Pancreas (tissue), 10 donors: ENCODE results near the gene EMD. TPM values are rescaled to one million over a fixed set of nuclear protein-coding genes. Genes with fewer than 3 reads are reported as not detected.

Experiments used
- ATAC-seq, 4 donors: fragments of 200-7000 bp; cut with Tn5 transposase; one replicate each; pipeline versions ENCODE4 v1.8.0 to v1.9.1; 2020; ENCODE audit warnings: mild to moderate bottlenecking in 4 of 4, moderate library complexity in 4 of 4
- DNase-seq, 6 donors: peaks; one replicate each; pipeline ENCODE4 v3.0.0-alpha.2; 2020
- FAIRE-seq: peaks from 2 replicates; lab custom pipeline; 2012; peaks lifted over from hg19 to GRCh38; lab: Jason Lieb, UNC
- H3K27ac ChIP-seq, 4 donors: fragments of 200-600 bp; sonication (generic); 1 replicate in 3 of 4; 2 replicates in 1 of 4; pipeline versions ENCODE4 v1.5.0 to v1.8.0; 2020
- H3K27me3 ChIP-seq, 4 donors: fragments of 200-600 bp; one replicate each; pipeline ENCODE4 v1.8.0; 2021
- H3K36me3 ChIP-seq, 3 donors: fragments of 200-600 bp; sonication (generic) in 1 of 3; one replicate each; pipeline versions ENCODE4 v1.5.0 to v1.8.0; 2020 to 2021
- H3K4me1 ChIP-seq, 3 donors: fragments of 200-600 bp; one replicate each; pipeline ENCODE4 v1.8.0; 2021
- H3K4me3 ChIP-seq, 4 donors: fragments of 200-600 bp; sonication (generic) in 2 of 4; one replicate each; pipeline versions ENCODE4 v1.5.0 to v1.8.0; 2020 to 2021
- H3K9me3 ChIP-seq, 4 donors: fragments of 200-600 bp; one replicate each; pipeline ENCODE4 v1.8.0; 2021
- WGBS, 2 donors: extraction: QIAGEN DNeasy Blood & Tissue Kit; methylation state at CpG; one replicate each; pipeline ENCODE4 v1.1.7; 2013; 5-methylcytosine and 5-hydroxymethylcytosine counted together
- intact Hi-C, 3 donors: fragments of 100-400 bp; cut with DNase I; formaldehyde crosslinking; loops; one replicate each; pipeline versions ENCODE4 v1.11.1 to v1.14.2; 2022
- polyA plus RNA-seq, 2 donors: library from polyadenylated mRNA; stranded (reverse); fragments of 200-250 nt; gene quantifications; one replicate each; pipeline ENCODE4 v1.2.3, GENCODE V29; 2013
- total RNA-seq, 6 donors: library from RNA; stranded (reverse); fragmentation: NEBNext Ultra II Directional in 4 of 6; extraction: Animal tissue kit (Norgen Biotek cat#: 25700) in 4 of 6; gene quantifications; one replicate each; pipeline versions ENCODE4 v1.2.1 to v1.2.4, GENCODE V29; 2021 to 2023
- TF ChIP-seq, protein P1 (sequence below), 4 donors: fragments of 200-600 bp; sonication (generic) in 3 of 4; IDR thresholded peaks; one replicate each; pipeline versions ENCODE4 v1.5.0 to v1.8.0; 2021; ENCODE audit warnings: antibody characterized with exemption in 4 of 4
- donor health status: healthy with polysubstance abuse.
- donor health status: DM: no; HTN: no; CAD: no; lungs with moderate emphysema.
- donor health status: DM: no; HTN: no; CAD: no.
- donor health status: control.
- donor health status: control.
- donor health status: Bipolar disorder and iron deficiency.
- donor health status: DM: yes; HTN: yes; CAD: no.
- donor health status: DM: no; HTN: no; CAD: no.
- donor health status: DM: no; HTN: no; CAD: no.
- donor health status: DM: yes; HTN: yes; CAD: no.

EMD gene
- total and polyA plus RNA-seq, 8 donors, result 23.1 to 86.7 (median 41.4) TPM

DNA sequence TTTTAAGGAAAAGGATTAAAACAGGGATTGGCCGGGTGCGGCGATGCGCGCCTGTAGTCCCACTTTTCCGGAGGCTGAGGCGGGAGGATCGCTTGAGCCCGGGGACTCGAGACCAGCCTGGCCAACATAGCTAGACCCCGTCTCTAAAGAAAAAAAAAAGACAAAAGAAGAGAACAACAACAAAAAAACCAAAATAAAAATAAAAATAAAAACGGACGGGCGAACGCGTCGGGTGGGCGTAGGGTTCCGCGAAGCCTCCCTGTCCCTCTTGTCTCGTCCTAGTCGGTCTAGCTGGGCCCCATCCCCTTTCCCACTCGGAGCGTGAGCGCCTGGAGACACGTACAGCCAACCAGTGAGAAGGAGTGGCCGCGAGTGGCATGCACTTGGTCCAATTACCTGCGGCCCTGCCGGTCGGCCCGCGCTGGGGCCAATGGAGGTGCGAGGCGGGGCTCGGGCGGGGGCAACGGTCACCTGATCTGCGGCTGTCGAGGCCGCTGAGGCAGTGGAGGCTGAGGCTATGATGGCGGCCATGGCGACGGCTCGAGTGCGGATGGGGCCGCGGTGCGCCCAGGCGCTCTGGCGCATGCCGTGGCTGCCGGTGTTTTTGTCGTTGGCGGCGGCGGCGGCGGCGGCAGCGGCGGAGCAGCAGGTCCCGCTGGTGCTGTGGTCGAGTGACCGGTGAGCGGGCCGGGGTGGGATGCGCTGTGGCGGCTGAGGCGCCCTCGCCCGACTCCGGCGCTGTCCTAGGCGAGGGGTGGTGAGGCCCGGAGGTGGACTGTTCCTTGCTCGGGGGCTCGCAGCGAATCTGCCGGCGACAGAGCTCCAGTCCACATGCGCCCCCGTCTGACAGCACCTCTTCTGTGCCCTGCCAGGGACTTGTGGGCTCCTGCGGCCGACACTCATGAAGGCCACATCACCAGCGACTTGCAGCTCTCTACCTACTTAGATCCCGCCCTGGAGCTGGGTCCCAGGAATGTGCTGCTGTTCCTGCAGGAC lies 49.4 kb downstream of the EMD start, which contains the start of gene ATP6AP1:
Gene ATP6AP1 (plus strand): TSS at position 502 of the 996 bp plus-strand sequence. CDS start 16 bp downstream, at position 518.
- peak within 1 kb of the TSS in 3 of 4 donors; percentile 52 to 67 (median 57) for H3K27ac ChIP-seq
- H3K27me3 ChIP-seq, result no peaks in the 10 kb centered on the region
- DNase-seq, result peak; percentile 90 to 96 (median 92)
- no peaks in the 10 kb centered on the region for H3K36me3 ChIP-seq
- peak; percentile 98 to 99 (median 98) for ATAC-seq
- intact Hi-C loops, result no loop called here
- H3K4me3 ChIP-seq, result peak within 1 kb of the TSS; percentile 48 to 68 (median 54)
- TF ChIP-seq, protein P1, sequence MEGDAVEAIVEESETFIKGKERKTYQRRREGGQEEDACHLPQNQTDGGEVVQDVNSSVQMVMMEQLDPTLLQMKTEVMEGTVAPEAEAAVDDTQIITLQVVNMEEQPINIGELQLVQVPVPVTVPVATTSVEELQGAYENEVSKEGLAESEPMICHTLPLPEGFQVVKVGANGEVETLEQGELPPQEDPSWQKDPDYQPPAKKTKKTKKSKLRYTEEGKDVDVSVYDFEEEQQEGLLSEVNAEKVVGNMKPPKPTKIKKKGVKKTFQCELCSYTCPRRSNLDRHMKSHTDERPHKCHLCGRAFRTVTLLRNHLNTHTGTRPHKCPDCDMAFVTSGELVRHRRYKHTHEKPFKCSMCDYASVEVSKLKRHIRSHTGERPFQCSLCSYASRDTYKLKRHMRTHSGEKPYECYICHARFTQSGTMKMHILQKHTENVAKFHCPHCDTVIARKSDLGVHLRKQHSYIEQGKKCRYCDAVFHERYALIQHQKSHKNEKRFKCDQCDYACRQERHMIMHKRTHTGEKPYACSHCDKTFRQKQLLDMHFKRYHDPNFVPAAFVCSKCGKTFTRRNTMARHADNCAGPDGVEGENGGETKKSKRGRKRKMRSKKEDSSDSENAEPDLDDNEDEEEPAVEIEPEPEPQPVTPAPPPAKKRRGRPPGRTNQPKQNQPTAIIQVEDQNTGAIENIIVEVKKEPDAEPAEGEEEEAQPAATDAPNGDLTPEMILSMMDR (IDR thresholded peaks at IDR 0.05), result no peak
- peak; percentile 75 for FAIRE-seq
- 5 to 36% methylated on average over 86 of the region's 87 CpGs for WGBS, 2 donors
- no peaks in the 10 kb centered on the region for H3K9me3 ChIP-seq
- H3K4me1 ChIP-seq, result no peaks in the 10 kb centered on the region

DNA sequence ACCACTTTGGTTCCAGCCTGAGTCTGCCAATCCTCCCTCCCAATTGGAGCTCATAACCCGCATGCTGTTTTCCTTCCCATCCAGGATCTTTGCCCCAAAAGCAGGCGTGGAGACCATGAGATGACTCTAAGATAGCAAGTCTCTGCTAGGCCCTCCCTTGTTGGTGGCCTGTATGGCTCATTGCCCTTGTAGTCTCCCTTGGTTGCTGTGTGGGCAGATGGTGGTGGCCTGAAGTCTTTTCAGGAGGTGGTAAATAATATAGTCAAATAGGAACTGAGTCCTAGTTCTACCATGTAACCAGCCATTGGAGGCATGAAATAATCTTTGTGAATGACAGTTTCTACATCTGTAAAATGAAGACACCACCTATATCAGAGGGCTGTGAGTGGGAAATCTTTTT lies 50.6 kb downstream of the EMD start:
- 67 to 74% methylated on average over 2 of the region's 2 CpGs for WGBS, 2 donors
- H3K4me3 ChIP-seq, result peak overlapping the region in 2 of 4 donors; percentile 58 to 68
- H3K4me1 ChIP-seq, result no peaks in the 10 kb centered on the region
- DNase-seq, result no peak
- H3K27ac ChIP-seq, result peak overlapping the region in 1 of 4 donors; percentile 8
- H3K9me3 ChIP-seq, result no peaks in the 10 kb centered on the region
- FAIRE-seq, result no peak
- intact Hi-C loops, result no loop called here
- no peaks in the 10 kb centered on the region for H3K36me3 ChIP-seq
- TF ChIP-seq, protein P1 (IDR thresholded peaks at IDR 0.05), result no peak
- ATAC-seq, result no peak
- no peaks in the 10 kb centered on the region for H3K27me3 ChIP-seq

DNA sequence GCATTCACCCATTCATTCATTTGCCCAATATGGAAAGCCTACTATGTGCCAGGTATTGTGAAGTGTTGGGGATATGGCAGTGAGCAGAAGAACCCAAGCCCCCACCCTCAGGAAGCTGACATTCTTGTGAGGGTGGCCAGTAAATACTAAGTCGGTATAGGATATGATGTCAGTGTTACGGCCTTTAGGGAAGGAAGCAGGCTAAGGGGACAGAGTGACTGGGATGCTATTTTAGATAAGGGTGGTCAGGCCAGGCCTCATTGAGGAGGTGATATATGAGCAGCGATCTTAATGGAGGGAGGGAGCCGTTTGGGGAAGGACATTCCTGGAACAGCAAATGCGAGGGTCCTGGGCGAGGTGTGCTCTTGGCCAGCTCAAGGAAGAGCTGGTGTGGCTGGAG lies 51.4 kb downstream of the EMD start:
- H3K27ac ChIP-seq, result no peak overlapping the region
- H3K4me3 ChIP-seq, result no peak overlapping the region
- no peak for FAIRE-seq
- no peaks in the 10 kb centered on the region for H3K36me3 ChIP-seq
- intact Hi-C loops, result no loop called here
- H3K9me3 ChIP-seq, result no peaks in the 10 kb centered on the region
- 68 to 77% methylated on average over 6 of the region's 6 CpGs for WGBS, 2 donors
- no peak for ATAC-seq
- TF ChIP-seq, protein P1 (IDR thresholded peaks at IDR 0.05), result no peak
- H3K27me3 ChIP-seq, result no peaks in the 10 kb centered on the region
- H3K4me1 ChIP-seq, result no peaks in the 10 kb centered on the region
- DNase-seq, result no peak

- no peak overlapping the region for H3K27ac ChIP-seq
- TF ChIP-seq, protein P1 (IDR thresholded peaks at IDR 0.05), result no peak
- ATAC-seq (no peak), DNase-seq (peak in 1 of 6 donors; percentile 13), FAIRE-seq (no peak)
- no peaks in the 10 kb centered on the region for H3K36me3 ChIP-seq
- H3K4me1 ChIP-seq, result no peaks in the 10 kb centered on the region
- no peaks in the 10 kb centered on the region for H3K9me3 ChIP-seq
- no peak overlapping the region for H3K4me3 ChIP-seq
- H3K27me3 ChIP-seq, result no peaks in the 10 kb centered on the region
- intact Hi-C loops, result no loop called here
- WGBS, 2 donors, result 65 to 67% methylated on average over 7 of the region's 7 CpGs
Measured at GRCh38 chrX:154430916-154431315, 51.8 kb downstream of the EMD start.

Other genes starting within 250 kb of the EMD start
- gene OPN1LW, start 235.1 kb upstream of the EMD start, total RNA-seq, result not detected
- gene OPN1LW, start 235.1 kb upstream of the EMD start, polyA plus RNA-seq, result not detected
- not detected for gene OPN1MW, start 196.7 kb upstream of the EMD start, total RNA-seq
- not detected for gene OPN1MW, start 196.7 kb upstream of the EMD start, polyA plus RNA-seq
- gene OPN1MW2, start 159.5 kb upstream of the EMD start, total RNA-seq, result not detected
- gene OPN1MW2, start 159.5 kb upstream of the EMD start, polyA plus RNA-seq, result not detected
- not detected for gene OPN1MW3, start 121.7 kb upstream of the EMD start, total RNA-seq
- not detected for gene OPN1MW3, start 121.7 kb upstream of the EMD start, polyA plus RNA-seq
- gene TEX28, start 84.2 kb upstream of the EMD start, total RNA-seq, result not detected
- gene TEX28, start 84.2 kb upstream of the EMD start, polyA plus RNA-seq, result not detected
- not detected for gene TKTL1, start 83.5 kb upstream of the EMD start, total RNA-seq
- not detected for gene TKTL1, start 83.5 kb upstream of the EMD start, polyA plus RNA-seq
- gene FLNA, start 4.7 kb upstream of the EMD start, total RNA-seq, result 100 to 1,000 TPM in 4 of 6 donors, 10 to 100 TPM in 2; 67.0 to 298 (median 142) TPM
- gene FLNA, start 4.7 kb upstream of the EMD start, polyA plus RNA-seq, result 100 to 1,000 TPM; 222 to 259 TPM
- gene RPL10, start 19.1 kb downstream of the EMD start, total RNA-seq, result 1,000 to 10,000 TPM; 2,194 to 4,058 (median 3,145) TPM
- 1,000 to 10,000 TPM; 2,751 to 3,412 TPM for gene RPL10, start 19.1 kb downstream of the EMD start, polyA plus RNA-seq
- gene DNASE1L1, start 30.0 kb downstream of the EMD start, total RNA-seq, result 10 to 100 TPM in 1 of 6 donors, 1 to 10 TPM in 5; 5.1 to 13.6 (median 7.3) TPM
- 10 to 100 TPM; 11.3 to 16.5 TPM for gene DNASE1L1, start 30.0 kb downstream of the EMD start, polyA plus RNA-seq
- gene TAFAZZIN, start 32.2 kb downstream of the EMD start, total RNA-seq, result 10 to 100 TPM; 14.6 to 26.7 (median 17.1) TPM
- 10 to 100 TPM; 77.0 to 82.7 TPM for gene TAFAZZIN, start 32.2 kb downstream of the EMD start, polyA plus RNA-seq
- 10 to 100 TPM; 27.8 to 55.6 (median 37.7) TPM for gene ATP6AP1, start 49.4 kb downstream of the EMD start, total RNA-seq
- gene ATP6AP1, start 49.4 kb downstream of the EMD start, polyA plus RNA-seq, result 10 to 100 TPM; 34.1 to 82.4 TPM
- gene GDI1, start 57.9 kb downstream of the EMD start, total RNA-seq, result 10 to 100 TPM; 25.5 to 61.4 (median 35.5) TPM
- 100 to 1,000 TPM in 1 of 2 donors, 10 to 100 TPM in 1; 93.7 to 138 TPM for gene GDI1, start 57.9 kb downstream of the EMD start, polyA plus RNA-seq
- gene FAM50A, start 64.8 kb downstream of the EMD start, total RNA-seq, result 10 to 100 TPM; 21.2 to 39.8 (median 22.0) TPM
- gene FAM50A, start 64.8 kb downstream of the EMD start, polyA plus RNA-seq, result 100 to 1,000 TPM in 1 of 2 donors, 10 to 100 TPM in 1; 91.5 to 128 TPM
- 10 to 100 TPM; 10.5 to 40.7 (median 16.3) TPM for gene PLXNA3, start 79.0 kb downstream of the EMD start, total RNA-seq
- gene PLXNA3, start 79.0 kb downstream of the EMD start, polyA plus RNA-seq, result 10 to 100 TPM; 15.0 to 39.0 TPM
- 10 to 100 TPM in 5 of 6 donors, 1 to 10 TPM in 1; 9.5 to 19.6 (median 12.7) TPM for gene LAGE3, start 100.0 kb downstream of the EMD start, total RNA-seq
- gene LAGE3, start 100.0 kb downstream of the EMD start, polyA plus RNA-seq, result 10 to 100 TPM; 10.1 to 15.2 TPM
- gene UBL4A, start 107.3 kb downstream of the EMD start, total RNA-seq, result 10 to 100 TPM; 16.0 to 32.2 (median 21.5) TPM
- 10 to 100 TPM; 13.6 to 20.4 TPM for gene UBL4A, start 107.3 kb downstream of the EMD start, polyA plus RNA-seq
- 10 to 100 TPM in 5 of 6 donors, 1 to 10 TPM in 1; 9.6 to 12.2 (median 11.3) TPM for gene SLC10A3, start 111.3 kb downstream of the EMD start, total RNA-seq
- 10 to 100 TPM; 16.2 to 19.1 TPM for gene SLC10A3, start 111.3 kb downstream of the EMD start, polyA plus RNA-seq
- gene FAM3A, start 136.9 kb downstream of the EMD start, total RNA-seq, result 10 to 100 TPM; 26.4 to 40.4 (median 32.7) TPM
- gene FAM3A, start 136.9 kb downstream of the EMD start, polyA plus RNA-seq, result 10 to 100 TPM; 70.7 to 78.5 TPM
- 10 to 100 TPM in 3 of 6 donors, 1 to 10 TPM in 3; 6.7 to 17.9 (median 11.0) TPM for gene G6PD, start 167.6 kb downstream of the EMD start, total RNA-seq
- 10 to 100 TPM; 11.4 to 17.0 TPM for gene G6PD, start 167.6 kb downstream of the EMD start, polyA plus RNA-seq
- gene IKBKG, start 168.3 kb downstream of the EMD start, total RNA-seq, result 10 to 100 TPM in 2 of 6 donors, 1 to 10 TPM in 4; 6.3 to 11.7 (median 8.3) TPM
- 10 to 100 TPM; 25.2 to 29.7 TPM for gene IKBKG, start 168.3 kb downstream of the EMD start, polyA plus RNA-seq
- gene CTAG1A, start 205.8 kb downstream of the EMD start, total RNA-seq, result not detected
- gene CTAG1A, start 205.8 kb downstream of the EMD start, polyA plus RNA-seq, result not detected
- not detected for gene CTAG1B, start 240.0 kb downstream of the EMD start, total RNA-seq
- not detected for gene CTAG1B, start 240.0 kb downstream of the EMD start, polyA plus RNA-seq